WERI-Rb-1 (cell line): ENCODE results near the gene CALML3.

Source experiments
- DNase-seq: peaks from one replicate; pipeline ENCODE4 v3.0.0-alpha.2; 2020
- H3K27ac ChIP-seq: fragments of 250-450 bp; sonication (Bioruptor Pico); 2 replicates; pipeline ENCODE4 v1.5.1; 2020; ENCODE audit warnings: mild to moderate bottlenecking, moderate library complexity
- H3K27me3 ChIP-seq: fragments of 250-450 bp; sonication (Bioruptor Pico); 2 replicates; pipeline ENCODE4 v1.5.1; 2021; ENCODE audit warnings: mild to moderate bottlenecking, low read depth, moderate library complexity; ENCODE audit not compliant: insufficient read depth, severe bottlenecking
- H3K36me3 ChIP-seq: fragments of 250-450 bp; sonication (Bioruptor Pico); 2 replicates; pipeline ENCODE4 v1.5.1; 2020; ENCODE audit warnings: mild to moderate bottlenecking, moderate library complexity
- H3K4me3 ChIP-seq: 2 replicates; pipeline ENCODE4 v1.5.1; 2011; ENCODE audit warnings: low read depth, mild to moderate bottlenecking, control low read depth, low read length
- H3K9me3 ChIP-seq: fragments of 250-450 bp; sonication (Bioruptor Pico); 2 replicates; pipeline ENCODE4 v1.5.1; 2021; ENCODE audit warnings: mild to moderate bottlenecking, moderate library complexity; ENCODE audit not compliant: severe bottlenecking
- CTCF ChIP-seq: IDR thresholded peaks from 2 replicates; pipeline ENCODE4 v1.5.1; 2011; ENCODE audit warnings: low read depth, mild to moderate bottlenecking, control low read depth, inconsistent platforms, low read length

The CALML3 gene

GRCh38 chr10:5575482-5576153, 50.9 kb downstream of the CALML3 start:
- H3K27me3 ChIP-seq: no peaks in the 10 kb centered on the region
- no peak for TF ChIP-seq CTCF
- H3K36me3 ChIP-seq: no peaks in the 10 kb centered on the region
- H3K4me3 ChIP-seq: no peak overlapping the region
- no peak overlapping the region for H3K27ac ChIP-seq
- H3K9me3 ChIP-seq: no peaks in the 10 kb centered on the region
- DNase-seq: no peak

DNA sequence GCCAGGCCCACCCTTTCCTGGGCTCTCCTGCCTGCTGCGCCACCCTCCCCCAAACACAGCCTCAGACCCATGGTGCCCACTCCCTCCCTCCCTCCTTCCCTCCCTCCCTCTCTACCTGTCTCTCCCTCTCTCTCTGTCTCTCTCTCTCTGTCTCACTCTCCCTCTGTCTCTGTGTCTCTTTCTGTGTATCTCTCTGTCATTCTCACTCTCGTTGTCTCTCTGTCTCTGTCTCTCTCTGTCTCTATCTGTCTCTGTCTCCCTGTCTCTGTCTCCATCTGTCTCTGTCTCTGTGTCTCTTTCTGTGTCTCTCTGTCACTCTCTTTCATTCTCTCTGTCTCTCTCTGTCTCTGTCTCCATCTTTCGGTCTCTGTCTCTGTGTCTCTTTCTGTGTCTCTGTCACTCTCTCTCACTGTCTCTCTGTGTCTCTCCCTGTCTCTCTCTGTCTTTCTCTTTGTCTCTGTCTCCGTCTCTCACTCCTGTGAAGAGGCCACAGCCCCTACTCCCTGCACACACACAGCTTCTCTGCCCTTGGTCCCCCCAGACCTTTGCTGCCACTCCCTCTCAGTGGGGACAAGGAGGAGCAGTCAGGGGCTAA, 51.5 kb downstream of the CALML3 start:
- no peaks in the 10 kb centered on the region for H3K36me3 ChIP-seq
- H3K27ac ChIP-seq: no peak overlapping the region
- DNase-seq: no peak
- H3K4me3 ChIP-seq: no peak overlapping the region
- no peaks in the 10 kb centered on the region for H3K27me3 ChIP-seq
- TF ChIP-seq CTCF: no peak
- H3K9me3 ChIP-seq: no peaks in the 10 kb centered on the region
